ENCODE results near the gene CDC42EP3.

The CDC42EP3 gene

DNA sequence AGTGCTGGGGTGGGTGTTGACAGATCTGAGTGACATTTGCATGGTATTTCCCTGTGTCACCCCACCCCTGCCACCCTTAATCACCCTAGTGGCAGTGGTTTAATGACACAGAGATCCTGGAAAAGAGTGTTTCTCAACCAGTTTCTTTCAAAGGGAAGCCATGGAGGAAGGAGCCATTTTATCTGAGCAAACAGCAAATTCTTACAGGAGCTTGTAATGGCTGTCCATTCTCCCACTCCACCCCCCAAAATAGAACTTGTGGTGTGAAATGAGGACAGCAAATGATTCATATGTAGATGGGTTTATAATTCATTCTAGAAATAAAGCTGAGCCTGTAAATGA is 51.5 kb downstream of the CDC42EP3 start:
- H3K27ac ChIP-seq (ENCODE audit: insufficient read depth, low read depth, low read length, poor library complexity, severe bottlenecking): no peak overlapping the region
- H3K27me3 ChIP-seq (ENCODE audit: control insufficient read depth, insufficient read depth, low read length, poor library complexity, severe bottlenecking): no peaks in the 10 kb centered on the region

DNA sequence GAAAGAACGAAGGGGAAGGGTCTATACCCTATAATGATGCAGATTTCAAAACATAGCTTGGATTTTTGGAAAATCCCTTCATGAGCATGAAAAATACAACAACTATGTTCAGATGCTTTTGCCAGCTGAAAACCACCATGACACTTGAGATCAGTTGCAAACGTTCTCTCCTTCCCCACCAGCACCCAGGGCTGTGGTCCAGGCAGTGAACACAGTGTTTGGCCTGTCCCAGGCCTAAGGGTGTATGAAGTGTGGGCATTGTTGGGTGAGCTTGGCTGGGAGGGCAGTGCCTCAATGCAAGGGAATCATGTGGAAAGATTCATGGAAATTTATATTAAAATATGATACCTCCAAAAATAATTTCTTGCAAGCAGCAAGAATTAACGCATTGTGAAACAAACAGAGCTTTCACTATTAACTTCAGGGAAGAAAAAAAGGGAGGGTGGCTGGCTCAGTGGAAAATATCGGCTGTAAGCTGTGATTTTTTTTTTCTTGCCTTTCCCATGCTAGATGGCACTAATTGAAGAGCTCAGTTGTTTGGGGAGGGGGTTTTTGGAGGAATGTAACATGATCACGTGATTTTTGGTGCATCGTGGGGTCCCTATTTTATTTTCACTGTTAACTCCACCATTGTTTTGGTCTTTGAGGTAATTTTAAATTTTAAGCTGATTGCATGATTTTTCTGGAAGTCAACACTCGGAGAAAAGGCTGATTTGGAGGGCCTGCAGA is 52.0 kb downstream of the CDC42EP3 start:
- Histone ChIP-seq H3K27me3 (ENCODE audit: control insufficient read depth, insufficient read depth, low read length, poor library complexity, severe bottlenecking) (no peaks in the 10 kb centered on the region), H3K4me1 (ENCODE audit: control insufficient read depth, insufficient read depth, low read length) (no peaks in the 10 kb centered on the region), H3K9me3 (ENCODE audit: control insufficient read depth, low read length) (no peaks in the 10 kb centered on the region), H3K27ac (ENCODE audit: insufficient read depth, low read depth, low read length, poor library complexity, severe bottlenecking) (no peak overlapping the region), H3K36me3 (ENCODE audit: control insufficient read depth, insufficient read depth, low read length) (no peaks in the 10 kb centered on the region), H3K4me3 (ENCODE audit: insufficient read depth, low read depth, low read length) (no peak overlapping the region)
- 94 to 98% methylated on average over 7 of the region's 7 CpGs for WGBS, 2 experiments

More for the DNA sequence above, 51.5 kb downstream of the CDC42EP3 start:
- Histone ChIP-seq H3K36me3 (ENCODE audit: control insufficient read depth, insufficient read depth, low read length) (no peaks in the 10 kb centered on the region), H3K4me3 (ENCODE audit: insufficient read depth, low read depth, low read length) (no peak overlapping the region), H3K9me3 (ENCODE audit: control insufficient read depth, low read length) (no peaks in the 10 kb centered on the region), H3K4me1 (ENCODE audit: control insufficient read depth, insufficient read depth, low read length) (no peaks in the 10 kb centered on the region)

DNA sequence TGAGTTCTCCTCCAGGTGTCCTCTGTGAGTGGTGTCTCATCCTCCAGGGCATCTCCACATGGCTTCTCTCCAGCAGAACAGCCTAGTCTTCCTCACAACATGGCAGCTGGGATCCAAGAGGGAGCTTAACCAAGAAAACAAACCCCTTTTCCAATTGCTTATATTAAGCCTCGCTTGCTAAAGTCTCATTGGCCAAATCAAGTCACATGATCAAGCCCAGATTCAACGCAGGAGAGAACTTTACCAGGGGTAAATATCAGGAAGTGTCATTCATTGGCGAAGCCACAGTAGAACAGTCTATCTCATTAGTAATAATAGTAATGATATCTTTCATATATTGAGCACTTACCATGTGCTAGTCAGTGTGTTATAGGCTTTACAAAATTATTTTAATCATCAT is 53.1 kb downstream of the CDC42EP3 start:
- Histone ChIP-seq H3K36me3 (ENCODE audit: control insufficient read depth, insufficient read depth, low read length) (no peaks in the 10 kb centered on the region), H3K9me3 (ENCODE audit: control insufficient read depth, low read length) (no peaks in the 10 kb centered on the region), H3K27ac (ENCODE audit: insufficient read depth, low read depth, low read length, poor library complexity, severe bottlenecking) (no peak overlapping the region), H3K4me3 (ENCODE audit: insufficient read depth, low read depth, low read length) (no peak overlapping the region), H3K27me3 (ENCODE audit: control insufficient read depth, insufficient read depth, low read length, poor library complexity, severe bottlenecking) (no peaks in the 10 kb centered on the region), H3K4me1 (ENCODE audit: control insufficient read depth, insufficient read depth, low read length) (no peaks in the 10 kb centered on the region)
- WGBS, 2 experiments: 88 to 89% methylated on average over 2 of the region's 3 CpGs

DNA sequence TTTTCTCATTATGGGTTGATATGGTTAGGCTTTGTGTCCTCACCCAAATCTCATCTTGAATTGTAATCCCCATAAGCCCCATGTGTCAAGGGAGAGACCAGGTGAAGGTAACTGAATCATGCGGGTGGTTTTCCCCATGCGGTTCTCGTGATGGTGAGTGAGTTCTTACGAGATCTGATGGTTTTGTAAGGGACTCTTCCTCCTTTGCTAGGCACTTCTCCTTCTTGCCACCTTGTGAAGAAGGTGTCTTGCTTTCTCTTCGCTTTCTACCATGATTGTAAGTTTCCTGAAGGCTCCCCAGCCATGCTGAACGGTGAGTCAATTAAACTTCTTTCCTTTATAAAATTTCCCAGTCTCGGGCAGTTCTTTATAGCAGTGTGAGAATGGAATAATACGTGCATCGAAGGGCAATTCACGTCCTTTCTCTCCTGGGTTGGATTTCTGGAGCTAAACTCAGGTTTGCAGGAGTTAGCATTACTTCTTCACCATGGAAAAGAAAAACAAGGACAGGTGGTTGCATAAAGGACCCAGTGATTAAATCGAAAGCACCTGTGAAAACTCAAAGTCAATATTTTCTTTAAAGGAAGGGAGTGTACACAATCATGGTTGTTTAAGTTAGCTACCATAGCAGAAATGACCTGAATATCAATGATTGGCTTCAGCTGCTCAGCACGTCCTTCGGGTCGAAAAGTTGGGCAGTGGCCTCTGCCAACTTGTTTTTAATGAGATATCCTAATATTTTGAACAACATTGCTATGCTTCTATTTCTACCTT is 54.1 kb downstream of the CDC42EP3 start:
- H3K4me3 ChIP-seq (ENCODE audit: insufficient read depth, low read depth, low read length): no peak overlapping the region
- H3K4me1 ChIP-seq (ENCODE audit: control insufficient read depth, insufficient read depth, low read length): no peaks in the 10 kb centered on the region
- H3K27me3 ChIP-seq (ENCODE audit: control insufficient read depth, insufficient read depth, low read length, poor library complexity, severe bottlenecking): no peaks in the 10 kb centered on the region
- H3K27ac ChIP-seq (ENCODE audit: insufficient read depth, low read depth, low read length, poor library complexity, severe bottlenecking): no peak overlapping the region
- no peaks in the 10 kb centered on the region for H3K9me3 ChIP-seq (ENCODE audit: control insufficient read depth, low read length)
- WGBS, 2 experiments: 93 to 95% methylated on average over 12 to 14 of the region's 14 CpGs
- no peaks in the 10 kb centered on the region for H3K36me3 ChIP-seq (ENCODE audit: control insufficient read depth, insufficient read depth, low read length)

DNA sequence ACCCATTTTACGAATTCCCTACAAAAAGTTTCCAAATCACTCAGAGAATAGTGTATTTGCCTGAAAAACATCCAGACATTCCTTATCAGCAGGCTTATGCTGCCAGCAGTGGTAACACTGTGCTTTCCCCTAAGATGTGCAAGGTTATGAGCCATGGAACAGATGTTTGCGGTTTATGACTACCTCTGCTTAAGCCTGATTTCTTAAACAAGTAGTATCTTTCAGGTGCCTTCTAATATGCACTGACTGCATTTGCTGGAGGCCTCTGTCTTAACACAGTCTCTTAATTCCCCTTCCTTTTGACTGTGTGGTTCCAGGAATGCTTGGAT is 54.8 kb downstream of the CDC42EP3 start:
- no peak overlapping the region for H3K27ac ChIP-seq (ENCODE audit: insufficient read depth, low read depth, low read length, poor library complexity, severe bottlenecking)
- no peaks in the 10 kb centered on the region for H3K27me3 ChIP-seq (ENCODE audit: control insufficient read depth, insufficient read depth, low read length, poor library complexity, severe bottlenecking)
- WGBS, 2 experiments: 96% methylated on average over 2 of the region's 2 CpGs
- no peaks in the 10 kb centered on the region for H3K9me3 ChIP-seq (ENCODE audit: control insufficient read depth, low read length)
- no peak overlapping the region for H3K4me3 ChIP-seq (ENCODE audit: insufficient read depth, low read depth, low read length)
- no peaks in the 10 kb centered on the region for H3K36me3 ChIP-seq (ENCODE audit: control insufficient read depth, insufficient read depth, low read length)
- H3K4me1 ChIP-seq (ENCODE audit: control insufficient read depth, insufficient read depth, low read length): no peaks in the 10 kb centered on the region

DNA sequence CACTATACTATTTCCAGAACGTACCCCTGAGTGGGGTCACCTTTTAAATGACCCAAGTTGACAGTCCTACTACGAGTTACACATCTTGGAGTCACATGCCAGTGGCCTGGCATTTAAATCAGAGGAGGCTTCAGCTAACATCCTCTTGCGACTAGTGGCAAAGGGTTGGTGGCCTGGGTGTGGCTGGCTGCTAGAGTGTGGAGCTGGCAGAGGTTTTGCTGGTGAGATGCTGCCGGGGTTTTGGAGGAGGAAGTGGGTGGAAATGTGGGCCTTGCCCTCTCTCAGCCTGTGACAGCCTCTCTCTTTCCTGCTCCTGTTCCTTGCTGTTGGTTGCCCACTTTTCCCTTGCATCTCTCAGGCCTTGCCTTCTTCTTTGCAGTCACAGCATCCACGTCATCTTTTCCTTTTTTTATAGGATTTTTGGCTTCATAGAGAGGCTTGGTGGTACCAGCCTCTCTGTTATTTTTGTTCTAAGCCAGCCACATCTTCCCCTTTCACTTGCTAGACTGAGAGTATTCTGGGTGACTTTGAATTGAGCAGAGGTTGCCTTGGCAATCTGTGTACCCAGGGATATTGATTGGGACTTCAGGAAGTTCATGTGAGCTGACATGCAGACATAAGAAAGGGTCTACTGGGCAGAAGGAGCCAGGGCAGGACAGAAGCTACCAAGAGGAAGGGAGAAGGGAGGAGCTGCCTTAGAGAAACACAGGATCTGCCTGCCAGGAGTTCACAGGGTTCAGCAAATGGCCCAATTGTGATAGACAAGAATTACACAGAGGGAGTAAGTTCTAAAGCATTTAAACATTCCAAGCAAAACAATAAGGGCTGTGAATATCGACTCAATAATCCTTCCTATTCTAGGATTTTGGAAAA is 55.4 kb downstream of the CDC42EP3 start:
- 96 to 98% methylated on average over 6 of the region's 6 CpGs for WGBS, 2 experiments
- no peaks in the 10 kb centered on the region for H3K9me3 ChIP-seq (ENCODE audit: control insufficient read depth, low read length)
- H3K4me1 ChIP-seq (ENCODE audit: control insufficient read depth, insufficient read depth, low read length): no peaks in the 10 kb centered on the region
- no peaks in the 10 kb centered on the region for H3K36me3 ChIP-seq (ENCODE audit: control insufficient read depth, insufficient read depth, low read length)
- H3K27ac ChIP-seq (ENCODE audit: insufficient read depth, low read depth, low read length, poor library complexity, severe bottlenecking): no peak overlapping the region
- no peak overlapping the region for H3K4me3 ChIP-seq (ENCODE audit: insufficient read depth, low read depth, low read length)
- H3K27me3 ChIP-seq (ENCODE audit: control insufficient read depth, insufficient read depth, low read length, poor library complexity, severe bottlenecking): no peaks in the 10 kb centered on the region

DNA sequence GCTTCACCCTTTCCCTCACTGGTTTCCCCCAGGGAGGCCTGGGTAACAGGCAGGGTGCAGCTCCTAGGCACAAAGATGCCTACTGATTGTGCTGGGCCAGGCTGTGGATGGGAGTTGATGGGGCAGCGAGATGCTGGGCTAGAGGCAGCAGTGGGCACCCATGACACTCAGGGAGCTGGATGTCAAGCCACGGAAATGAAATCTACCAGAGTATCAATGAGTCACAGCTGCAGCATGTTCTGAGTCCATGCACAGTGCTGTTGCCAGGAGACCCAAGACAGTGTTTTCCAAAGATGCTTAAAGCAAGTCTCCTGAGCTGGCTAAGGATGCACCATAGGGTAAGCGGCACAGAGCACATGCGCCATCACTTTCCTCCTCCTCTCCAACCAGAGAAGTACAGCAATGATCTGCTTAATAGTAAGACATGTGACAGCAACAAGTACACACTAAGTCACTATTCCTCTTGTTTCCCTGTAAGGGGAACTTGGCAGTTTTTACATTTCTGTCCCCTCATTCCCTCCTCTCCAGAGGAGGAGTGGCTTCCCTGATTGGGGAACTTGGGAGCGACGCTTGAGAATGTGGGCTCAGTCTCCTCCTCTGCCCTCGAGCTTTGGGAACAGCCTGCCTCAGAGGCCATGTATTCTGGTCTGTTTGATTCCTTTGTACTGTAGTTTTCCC is 57.2 kb downstream of the CDC42EP3 start:
- Histone ChIP-seq H3K27me3 (ENCODE audit: control insufficient read depth, insufficient read depth, low read length, poor library complexity, severe bottlenecking) (no peaks in the 10 kb centered on the region), H3K27ac (ENCODE audit: insufficient read depth, low read depth, low read length, poor library complexity, severe bottlenecking) (no peak overlapping the region), H3K4me3 (ENCODE audit: insufficient read depth, low read depth, low read length) (no peak overlapping the region), H3K9me3 (ENCODE audit: control insufficient read depth, low read length) (no peaks in the 10 kb centered on the region), H3K4me1 (ENCODE audit: control insufficient read depth, insufficient read depth, low read length) (no peaks in the 10 kb centered on the region), H3K36me3 (ENCODE audit: control insufficient read depth, insufficient read depth, low read length) (no peaks in the 10 kb centered on the region)
- 92 to 95% methylated on average over 7 of the region's 7 CpGs for WGBS, 2 experiments

DNA sequence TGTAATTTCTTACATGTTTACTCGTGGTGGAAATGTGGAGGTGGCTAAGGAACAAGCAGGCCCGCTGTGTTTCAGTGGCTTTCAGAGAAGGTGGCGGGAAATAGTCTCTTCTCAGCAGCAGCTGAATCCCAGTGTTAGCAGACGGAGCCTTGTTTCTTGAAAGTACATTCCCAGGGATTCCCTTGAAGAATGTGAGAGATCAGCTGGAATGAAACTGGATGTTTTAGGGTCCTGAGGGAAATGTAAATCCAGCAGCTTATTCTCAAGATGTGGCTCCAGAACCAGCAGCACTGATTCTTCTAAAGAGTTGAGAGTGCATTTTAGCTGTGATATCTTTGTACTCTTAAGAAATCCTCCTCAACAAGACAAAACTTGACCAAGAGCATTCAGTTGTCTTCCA is 59.1 kb downstream of the CDC42EP3 start:
- Histone ChIP-seq H3K9me3 (ENCODE audit: control insufficient read depth, low read length) (no peaks in the 10 kb centered on the region), H3K27ac (ENCODE audit: insufficient read depth, low read depth, low read length, poor library complexity, severe bottlenecking) (no peak overlapping the region), H3K36me3 (ENCODE audit: control insufficient read depth, insufficient read depth, low read length) (no peaks in the 10 kb centered on the region), H3K4me3 (ENCODE audit: insufficient read depth, low read depth, low read length) (no peak overlapping the region), H3K27me3 (ENCODE audit: control insufficient read depth, insufficient read depth, low read length, poor library complexity, severe bottlenecking) (no peaks in the 10 kb centered on the region), H3K4me1 (ENCODE audit: control insufficient read depth, insufficient read depth, low read length) (no peaks in the 10 kb centered on the region)
- WGBS, 2 experiments: 86% methylated on average over 4 of the region's 4 CpGs

DNA sequence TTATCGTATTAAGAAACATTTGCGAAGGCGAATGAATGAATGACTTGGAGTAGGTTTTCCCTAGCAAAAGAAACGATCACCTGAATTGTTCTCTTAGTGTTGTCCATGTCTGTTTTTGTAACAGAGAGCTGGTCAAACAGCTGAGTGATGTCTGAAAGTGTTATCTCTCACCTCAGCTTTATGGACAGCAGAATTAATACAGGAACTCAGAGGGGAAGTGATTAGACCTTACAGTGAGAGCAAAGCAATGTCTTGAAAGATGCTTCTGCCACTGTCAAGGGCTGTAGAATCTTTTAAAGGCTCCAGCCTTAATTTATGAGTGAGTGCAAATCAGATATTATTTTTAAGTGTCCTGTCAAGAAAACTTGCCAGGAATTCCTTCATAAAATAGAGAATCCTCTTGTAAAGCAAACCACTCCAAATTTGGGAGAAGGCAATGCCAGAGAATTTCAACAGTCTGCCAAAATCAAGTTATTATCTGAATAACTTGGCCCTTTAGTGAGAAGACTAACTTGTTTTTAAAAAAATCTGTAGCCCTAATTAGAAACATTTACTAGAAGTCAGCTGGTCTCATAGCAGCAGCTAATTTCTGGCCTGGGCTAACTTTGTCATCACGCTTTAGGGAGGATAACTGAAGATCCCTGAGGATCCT is 60.7 kb downstream of the CDC42EP3 start:
- Histone ChIP-seq H3K4me3 (ENCODE audit: insufficient read depth, low read depth, low read length) (no peak overlapping the region), H3K27me3 (ENCODE audit: control insufficient read depth, insufficient read depth, low read length, poor library complexity, severe bottlenecking) (no peaks in the 10 kb centered on the region), H3K9me3 (ENCODE audit: control insufficient read depth, low read length) (no peaks in the 10 kb centered on the region), H3K4me1 (ENCODE audit: control insufficient read depth, insufficient read depth, low read length) (no peaks in the 10 kb centered on the region), H3K27ac (ENCODE audit: insufficient read depth, low read depth, low read length, poor library complexity, severe bottlenecking) (no peak overlapping the region), H3K36me3 (ENCODE audit: control insufficient read depth, insufficient read depth, low read length) (no peaks in the 10 kb centered on the region)
- 94 to 96% methylated on average over 5 of the region's 5 CpGs for WGBS, 2 experiments
